ENCODE measurements around the gene TMEM186. TPM values are rescaled to one million over a fixed set of nuclear protein-coding genes. Genes with fewer than 3 reads are reported as not detected.
"Not testable (repeated sequence)": the region's sequence is repeated elsewhere in the genome, so short reads cannot be mapped to it uniquely, and the experiment has no call there.

TMEM186 gene
- total RNA-seq, 1 experiment from 2014 or later: 10.3 TPM

DNA sequence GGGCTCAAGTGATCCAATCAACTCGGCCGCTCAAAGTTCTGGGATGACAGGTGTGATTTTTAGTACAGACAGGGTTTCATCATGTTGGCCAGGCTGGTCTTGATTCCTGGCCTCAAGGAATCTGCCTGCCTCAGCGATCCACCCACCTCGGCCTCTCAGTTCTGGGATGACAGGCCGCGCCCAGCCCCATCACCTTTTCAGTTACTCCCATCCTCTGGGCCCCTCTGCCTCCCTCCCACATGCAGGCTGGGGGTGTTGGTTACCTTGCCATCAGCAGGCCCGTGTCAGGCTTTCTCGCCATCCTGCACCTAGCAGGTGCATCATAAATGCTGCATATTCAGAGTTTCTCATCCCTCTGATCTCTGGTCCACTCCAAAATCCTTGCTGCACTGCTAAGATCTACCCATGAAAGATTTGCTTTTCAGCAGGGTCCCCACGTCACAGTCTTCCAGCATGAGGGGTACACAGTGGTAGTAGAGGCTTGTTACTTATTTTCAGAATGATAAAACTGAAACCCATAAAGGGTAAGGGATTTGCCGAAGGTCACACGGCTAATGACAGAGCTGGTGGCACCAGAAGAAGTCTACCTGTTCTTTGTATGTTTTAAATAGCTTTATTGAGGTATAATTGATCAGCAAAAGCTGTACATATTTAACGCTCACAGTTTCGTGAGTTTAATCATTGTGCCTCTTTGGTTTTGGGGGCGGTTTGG is 16.8 kb upstream of the TMEM186 start:
- DNase-seq (ENCODE audit: low read depth): no peak

DNA sequence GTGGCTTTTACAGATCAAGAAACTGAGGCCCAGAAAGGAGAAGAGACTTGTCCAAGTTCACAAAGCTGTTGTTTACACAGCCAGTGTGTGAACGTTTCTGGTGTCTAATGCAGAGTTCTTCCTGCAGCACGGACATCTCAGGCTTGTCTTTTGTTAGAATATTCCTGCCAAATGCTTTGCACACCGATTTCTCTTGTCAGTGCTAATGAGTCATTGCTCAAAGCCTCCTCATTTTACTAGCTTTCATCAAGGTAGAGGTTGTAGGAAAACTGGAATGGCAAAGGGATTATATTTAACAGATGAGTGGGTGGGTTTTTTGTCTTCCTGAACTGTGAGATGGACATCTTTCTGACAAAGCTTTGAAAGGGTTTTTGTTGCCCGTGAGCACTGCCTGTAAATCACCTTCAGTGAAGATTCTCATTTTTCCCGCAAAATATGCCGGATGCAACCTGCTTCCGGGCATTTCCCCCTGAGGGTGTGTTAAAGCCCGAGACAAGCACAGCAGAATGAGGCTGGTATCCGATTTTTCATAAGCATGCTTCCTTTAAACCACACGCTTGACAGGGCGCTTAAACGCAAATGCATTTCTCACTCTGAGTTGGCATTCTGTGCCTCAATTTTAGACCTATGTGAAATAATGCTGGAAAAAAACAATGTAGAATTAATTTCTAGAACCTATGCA is 14.9 kb upstream of the TMEM186 start:
- no peak for DNase-seq (ENCODE audit: low read depth)

GRCh38 chr16:8808613-8809353 is 11.3 kb upstream of the TMEM186 start:
- no peak for DNase-seq (ENCODE audit: low read depth)

- no peak for DNase-seq (ENCODE audit: low read depth)
These were observed 10.6 kb upstream of the TMEM186 start for GRCh38 chr16:8808009-8808408.

DNA sequence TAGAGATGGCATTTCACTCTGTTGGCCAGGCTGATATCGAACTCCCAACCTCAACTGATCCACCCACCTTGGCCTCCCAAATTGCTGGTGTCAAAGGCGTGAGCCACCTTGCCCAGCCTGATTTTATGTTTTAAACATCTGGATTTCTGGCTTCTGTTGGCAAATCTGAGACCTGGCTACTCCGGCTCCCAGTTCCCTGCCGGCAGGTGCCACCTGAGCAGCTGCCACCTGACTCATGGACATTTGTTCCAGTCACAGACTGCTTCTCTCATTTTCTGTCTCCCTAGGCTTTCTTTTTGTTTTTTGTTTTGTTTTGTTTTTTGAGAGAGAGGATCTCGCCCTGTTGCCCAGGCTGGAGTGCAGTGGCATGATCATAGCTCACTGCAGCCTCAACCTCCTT is 9.8 kb upstream of the TMEM186 start:
- no peak for DNase-seq (ENCODE audit: low read depth)

DNA sequence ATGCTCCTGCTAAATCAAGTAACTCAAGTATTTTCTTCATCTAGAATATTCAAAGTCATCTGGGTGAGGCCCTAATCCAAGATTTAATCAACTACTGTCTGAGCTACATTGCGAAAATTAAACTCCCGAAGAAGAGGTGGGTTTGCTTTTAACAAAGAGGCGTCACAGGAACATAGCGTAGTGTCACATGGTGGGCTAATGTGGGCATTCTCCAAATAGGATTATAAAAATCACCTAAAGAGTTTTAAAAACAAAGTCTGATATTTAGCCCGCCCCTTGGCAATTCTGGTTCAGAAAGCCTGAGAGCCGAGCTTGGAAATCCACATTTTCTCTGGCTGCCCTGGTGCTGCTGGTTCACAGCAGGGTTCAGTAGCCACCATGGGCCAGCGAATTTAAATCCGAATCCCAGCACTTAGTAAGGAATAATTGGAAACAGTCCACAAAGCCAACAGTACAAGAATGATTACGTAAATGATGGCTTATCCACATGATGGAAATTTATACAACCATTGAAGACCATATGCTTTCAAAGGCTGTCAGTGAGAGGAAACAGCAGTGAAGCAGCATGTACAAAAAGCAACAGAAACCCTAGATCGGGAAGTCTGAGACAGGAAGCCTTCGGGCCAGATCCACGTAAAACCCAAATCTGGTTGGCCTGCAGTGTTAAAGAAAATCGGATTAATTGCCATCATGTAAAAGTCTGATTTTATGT is 9.0 kb upstream of the TMEM186 start:
- DNase-seq (ENCODE audit: low read depth): no peak

GRCh38 chr16:8804313-8804712 is 6.9 kb upstream of the TMEM186 start:
- no peak for DNase-seq (ENCODE audit: low read depth)

- not testable (repeated sequence) for DNase-seq (ENCODE audit: low read depth)
These were observed 6.3 kb upstream of the TMEM186 start for GRCh38 chr16:8803733-8804132.

- DNase-seq (ENCODE audit: low read depth): no peak
These were observed 4.3 kb upstream of the TMEM186 start for GRCh38 chr16:8801701-8802100.

DNA sequence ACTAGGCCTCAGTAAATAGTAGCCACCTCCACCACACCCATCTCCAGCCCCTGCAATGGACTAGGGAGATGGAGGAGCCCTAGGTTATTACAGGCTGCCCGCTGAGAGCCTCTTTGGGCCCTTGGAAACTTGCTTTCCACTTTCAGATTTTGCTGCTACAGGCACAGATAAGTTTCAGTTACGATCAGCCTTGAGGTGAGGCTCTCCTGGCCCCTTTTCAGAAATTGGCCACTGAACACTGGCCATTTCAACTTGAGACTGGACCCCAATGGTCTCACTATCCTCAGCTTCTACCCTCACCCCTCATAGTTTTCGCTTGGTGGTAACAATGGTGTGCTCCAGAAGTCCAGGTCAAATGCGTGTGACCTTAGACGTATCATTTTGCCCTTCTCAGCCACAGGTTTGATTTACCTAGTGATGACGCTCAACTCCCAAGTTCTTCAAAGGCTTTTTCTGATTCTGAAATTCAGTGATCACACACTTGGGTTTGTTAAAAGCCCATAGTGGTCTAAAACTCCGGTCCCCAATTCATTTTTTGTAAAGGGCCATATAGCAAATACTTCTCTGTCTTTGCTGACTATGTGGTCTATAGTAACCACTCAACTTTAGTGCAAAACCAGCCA is 1.2 kb upstream of the TMEM186 start:
- no peak for DNase-seq (ENCODE audit: low read depth)

DNA sequence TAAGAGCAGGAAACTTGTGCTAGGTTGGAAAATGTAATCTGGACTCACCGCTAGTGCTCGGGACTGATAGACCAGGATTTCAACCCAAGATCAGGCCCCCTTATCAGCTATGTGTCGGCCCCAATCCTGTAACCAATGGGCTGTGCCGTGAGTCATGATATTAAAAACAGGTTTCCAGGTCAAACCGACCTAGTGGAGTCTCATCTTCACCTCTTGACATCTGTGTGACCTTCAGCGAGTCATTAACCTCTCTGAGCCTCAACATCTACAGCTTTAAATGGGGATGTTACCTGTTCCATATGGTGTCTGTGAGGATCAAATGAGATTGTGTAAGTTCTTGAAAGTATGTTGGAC is 712 bp upstream of the TMEM186 start:
- no peak for DNase-seq (ENCODE audit: low read depth)

GRCh38 chr16:8796469-8797363 is 723 bp downstream of the TMEM186 start:
- DNase-seq (ENCODE audit: low read depth): no peak

GRCh38 chr16:8795818-8796217 is 1.6 kb downstream of the TMEM186 start:
- no peak for DNase-seq (ENCODE audit: low read depth)

DNA sequence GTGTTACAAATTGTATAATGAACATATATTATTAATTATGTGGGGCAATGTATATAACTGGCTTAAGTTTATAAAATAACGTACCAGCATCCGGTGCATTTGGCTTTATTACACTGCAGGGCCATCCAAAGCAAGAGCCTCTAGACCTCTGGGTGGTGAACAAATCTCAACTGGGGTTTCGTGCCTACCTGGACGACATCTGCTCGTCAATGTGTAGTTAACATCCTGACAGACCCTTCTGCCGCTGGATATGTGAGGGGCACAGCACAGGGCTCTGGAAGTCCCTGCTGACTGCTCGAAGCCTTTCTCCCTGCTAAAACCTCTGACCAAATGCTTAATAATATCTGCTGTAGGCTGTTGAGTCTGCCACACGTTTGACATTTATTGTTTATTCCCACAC is 2.3 kb downstream of the TMEM186 start:
- DNase-seq (ENCODE audit: low read depth): no peak

GRCh38 chr16:8788578-8789172 is 8.8 kb downstream of the TMEM186 start:
- DNase-seq (ENCODE audit: low read depth): no peak

DNA sequence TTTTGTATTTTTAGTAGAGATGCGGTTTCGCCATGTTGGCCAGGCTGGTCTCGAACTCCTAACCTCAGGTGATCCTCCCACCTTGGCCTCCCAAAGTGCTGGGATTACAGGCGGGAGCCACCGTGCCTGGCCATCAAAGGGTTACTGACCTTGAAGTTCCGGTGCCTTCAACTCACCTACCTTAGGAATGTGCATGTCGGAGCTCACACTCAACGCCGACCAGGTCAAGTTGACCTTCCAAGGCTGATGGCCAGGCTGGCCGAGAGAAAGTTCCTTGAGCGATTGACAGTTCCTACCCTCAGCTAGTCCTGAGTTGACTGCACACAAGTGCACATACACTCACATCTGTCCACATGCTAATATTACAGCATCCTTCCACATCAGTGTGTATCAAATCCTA is 11.1 kb downstream of the TMEM186 start:
- not testable (repeated sequence) for DNase-seq (ENCODE audit: low read depth)

- no peak for DNase-seq (ENCODE audit: low read depth)
These were observed 12.0 kb downstream of the TMEM186 start for GRCh38 chr16:8785408-8785807.

- no peak for DNase-seq (ENCODE audit: low read depth)
These were observed 14.8 kb downstream of the TMEM186 start for GRCh38 chr16:8782673-8783072.

DNA sequence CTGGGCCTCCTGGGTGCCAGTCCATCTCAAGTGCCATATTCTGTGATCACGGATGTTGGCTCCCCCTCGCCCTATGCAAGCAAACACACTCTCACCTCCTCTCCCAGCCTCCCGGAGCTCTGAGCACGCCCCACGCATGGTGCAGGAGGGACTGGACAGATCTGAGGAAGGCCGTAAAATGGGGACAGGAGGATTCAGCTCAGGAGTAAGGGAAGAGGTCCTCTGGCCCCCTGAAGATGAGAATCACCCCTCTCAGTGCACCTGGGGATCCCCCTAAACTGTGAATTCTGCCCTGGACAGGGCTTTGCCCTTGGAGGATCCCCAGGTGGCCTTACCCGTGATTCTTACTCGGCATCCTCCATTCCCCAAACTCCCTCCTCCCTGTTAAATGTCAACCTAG is 15.6 kb downstream of the TMEM186 start:
- DNase-seq (ENCODE audit: low read depth): no peak

DNA sequence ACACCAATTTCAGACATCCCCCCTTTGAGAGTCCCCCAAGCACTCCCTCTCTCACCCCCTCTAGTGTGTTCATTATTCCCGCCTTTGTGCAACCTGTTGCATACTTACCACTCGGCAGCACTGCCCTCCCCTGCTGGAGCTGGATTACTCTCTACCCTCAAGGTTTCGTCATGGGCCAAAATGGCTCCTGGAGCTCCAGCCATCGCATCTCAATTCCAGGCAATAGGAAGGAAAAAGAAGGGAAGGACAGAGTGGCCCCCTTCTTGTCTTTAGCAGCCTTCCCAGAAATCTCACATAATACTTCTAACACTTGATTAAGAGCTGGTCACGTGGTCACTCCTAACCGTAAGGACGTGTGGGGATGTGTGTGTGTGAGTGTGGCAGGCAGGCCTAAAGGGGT is 20.2 kb downstream of the TMEM186 start:
- DNase-seq (ENCODE audit: low read depth): no peak

All from HT1080 (cell line).